Tibial nerve (tissue), 4 donors: Measurements from ENCODE around the gene TBL3.

Experiments
- CTCF ChIP-seq, 5 experiments: fragments of 200-600 bp in 3 of 5; fragments of 450-650 bp in 2 of 5; sonication (generic) in 3 of 5; IDR thresholded peaks; one replicate each; pipeline ENCODE4 v1.5.1; 2016 to 2019; ENCODE audit warnings: antibody characterized with exemption in 5 of 5, mild to moderate bottlenecking in 3 of 5, moderate library complexity in 2 of 5
- EP300 ChIP-seq, 2 donors: sonication (generic); formaldehyde crosslinking; IDR thresholded peaks; one replicate each; pipeline ENCODE4 v1.6.1; 2017; ENCODE audit warnings: antibody characterized with exemption in 2 of 2, mild to moderate bottlenecking in 1 of 2
- POLR2A ChIP-seq, 2 donors: fragments of 450-650 bp; IDR thresholded peaks; one replicate each; pipeline ENCODE4 v1.6.1; 2017; ENCODE audit warnings: antibody characterized with exemption in 2 of 2, mild to moderate bottlenecking in 2 of 2, moderate library complexity in 2 of 2

- no peak for TF ChIP-seq CTCF (IDR thresholded peaks at IDR 0.05)
- no peak for TF ChIP-seq POLR2A (IDR thresholded peaks at IDR 0.05)
- TF ChIP-seq EP300 (IDR thresholded peaks at IDR 0.05) = no peak
These were observed 19.7 kb downstream of the TBL3 start for GRCh38 chr16:1991588-1991947.
